ENCODE measurements around the gene NETO2. TPM values are rescaled to one million over a fixed set of nuclear protein-coding genes. Genes with fewer than 3 reads are reported as not detected.

Gene NETO2
- total RNA-seq, 2 experiments from 2014 or later = 0.15 TPM; not detected in 1

GRCh38 chr16:47053895-47054294, 89.8 kb downstream of the NETO2 start:
- intact Hi-C loops (cut with micrococcal nuclease; ENCODE audit: unreplicated experiment) = no loop called here
- H3K4me2 ChIP-seq (ENCODE audit: low read length) = no peak overlapping the region

GRCh38 chr16:47052666-47053640, 90.8 kb downstream of the NETO2 start:
- H3K4me1 ChIP-seq (ENCODE audit: insufficient read depth, low read length, poor library complexity, severe bottlenecking) = no peaks in the 10 kb centered on the region
- POLR2A ChIA-PET = no interaction called here
- no TSS peak for BruUV-seq (replicated peaks)

More at GRCh38 chr16:47053895-47054294, 89.8 kb downstream of the NETO2 start:
- CTCF ChIA-PET (ENCODE audit: unreplicated experiment) = interaction anchor here (1.1 kb wide), 1 partner anchor 68 kb away, joined by 3 read pairs; no protein-coding TSS in a partner anchor
- Histone ChIP-seq H3K79me2 (ENCODE audit: insufficient read depth, low read depth, low read length) (no peaks in the 10 kb centered on the region), H3K36me3 (ENCODE audit: insufficient read depth, low read length) (no peaks in the 10 kb centered on the region), H3K9me3 (ENCODE audit: low read length) (no peaks in the 10 kb centered on the region), H3K27ac (ENCODE audit: low read depth, low read length, poor library complexity, severe bottlenecking) (no peak overlapping the region), H2AFZ (ENCODE audit: low read length) (no peak overlapping the region), H3K4me1 (ENCODE audit: insufficient read depth, low read length, poor library complexity, severe bottlenecking) (no peaks in the 10 kb centered on the region), H3K4me3 (ENCODE audit: low read depth, low read length, poor library complexity, severe bottlenecking) (no peak overlapping the region), H3K9me2 (ENCODE audit: insufficient read depth, low read length) (no peaks in the 10 kb centered on the region), H4K20me1 (ENCODE audit: insufficient read depth, low read length) (no peaks in the 10 kb centered on the region)
- POLR2A ChIA-PET = no interaction called here
- BruUV-seq (replicated peaks) = no TSS peak
- TF ChIP-seq CTCF (conservative IDR thresholded peaks at IDR 0.05; ENCODE audit: low read length) = no peak
- TF ChIP-seq EZH2phosphoT487 (IDR thresholded peaks at IDR 0.05; ENCODE audit: borderline replicate concordance, low read depth, low read length) = no peak
- DNase-seq (ENCODE audit: low spot score) = no peak

More at GRCh38 chr16:47052666-47053640, 90.8 kb downstream of the NETO2 start:
- TF ChIP-seq EZH2phosphoT487 (IDR thresholded peaks at IDR 0.05; ENCODE audit: borderline replicate concordance, low read depth, low read length) = no peak
- no peak for TF ChIP-seq CTCF (conservative IDR thresholded peaks at IDR 0.05; ENCODE audit: low read length)
- intact Hi-C loops (cut with micrococcal nuclease; ENCODE audit: unreplicated experiment) = no loop called here
- H3K4me3 ChIP-seq (ENCODE audit: low read depth, low read length, poor library complexity, severe bottlenecking) = no peak overlapping the region
- H3K9me3 ChIP-seq (ENCODE audit: low read length) = no peaks in the 10 kb centered on the region
- DNase-seq (ENCODE audit: low spot score) = no peak
- no peak overlapping the region for H2AFZ ChIP-seq (ENCODE audit: low read length)
- no peak overlapping the region for H3K27ac ChIP-seq (ENCODE audit: low read depth, low read length, poor library complexity, severe bottlenecking)
- CTCF ChIA-PET (ENCODE audit: unreplicated experiment) = no interaction called here
- H3K9me2 ChIP-seq (ENCODE audit: insufficient read depth, low read length) = no peaks in the 10 kb centered on the region
- no peaks in the 10 kb centered on the region for H3K36me3 ChIP-seq (ENCODE audit: insufficient read depth, low read length)
- H3K4me2 ChIP-seq (ENCODE audit: low read length) = no peak overlapping the region
- no peaks in the 10 kb centered on the region for H3K79me2 ChIP-seq (ENCODE audit: insufficient read depth, low read depth, low read length)
- no peaks in the 10 kb centered on the region for H4K20me1 ChIP-seq (ENCODE audit: insufficient read depth, low read length)

Data from OCI-LY7 (cell line).